GM23248 (cell line): ENCODE results near the gene PSPC1. TPM values are rescaled to one million over a fixed set of nuclear protein-coding genes. Genes with fewer than 3 reads are reported as not detected.
"Not testable (repeated sequence)": the region's sequence is repeated elsewhere in the genome, so short reads cannot be mapped to it uniquely, and the experiment has no call there.

ENCODE experiments used
- DNase-seq: peaks from one replicate; pipeline ENCODE4 v3.0.0-alpha.2; 2015
- H2AFZ ChIP-seq: fragments of 200-600 bp; sonication (generic); 2 replicates; pipeline ENCODE4 v1.6.1; 2016; ENCODE audit warnings: antibody characterized with exemption
- H3F3A ChIP-seq: fragments of 200-600 bp; sonication (generic); 2 replicates; pipeline ENCODE4 v1.6.1; 2016; ENCODE audit warnings: mild to moderate bottlenecking, antibody characterized with exemption, mixed run types; ENCODE audit not compliant: insufficient read depth
- H3K27ac ChIP-seq: fragments of 200-600 bp; sonication (generic); 2 replicates; pipeline ENCODE4 v1.5.1; 2016; ENCODE audit warnings: mild to moderate bottlenecking
- H3K27me3 ChIP-seq: fragments of 200-600 bp; sonication (generic); replicated peaks from 2 replicates; pipeline ENCODE4 v1.6.1; 2016; ENCODE audit warnings: mild to moderate bottlenecking; ENCODE audit not compliant: insufficient read depth
- H3K36me3 ChIP-seq: fragments of 200-600 bp; sonication (generic); 2 replicates; pipeline ENCODE4 v1.6.1; 2016; ENCODE audit warnings: low read depth, mild to moderate bottlenecking
- H3K4me1 ChIP-seq: fragments of 200-600 bp; sonication (generic); 2 replicates; pipeline ENCODE4 v1.6.1; 2016; ENCODE audit warnings: mild to moderate bottlenecking; ENCODE audit not compliant: insufficient read depth
- H3K4me2 ChIP-seq: fragments of 200-600 bp; sonication (generic); one replicate; pipeline ENCODE4 v1.6.1; 2016; ENCODE audit warnings: mild to moderate bottlenecking; ENCODE audit not compliant: unreplicated experiment
- H3K4me3 ChIP-seq: fragments of 200-600 bp; sonication (generic); 2 replicates; pipeline ENCODE4 v1.5.1; 2016; ENCODE audit warnings: mild to moderate bottlenecking
- H3K79me2 ChIP-seq: fragments of 200-600 bp; sonication (generic); 2 replicates; pipeline ENCODE4 v1.6.1; 2016; ENCODE audit warnings: mild to moderate bottlenecking; ENCODE audit not compliant: insufficient read depth
- H3K9ac ChIP-seq: fragments of 200-600 bp; sonication (generic); 2 replicates; pipeline ENCODE4 v1.6.1; 2016; ENCODE audit warnings: mild to moderate bottlenecking
- H3K9me2 ChIP-seq: fragments of 200-600 bp; sonication (generic); 2 replicates; pipeline ENCODE4 v1.6.1; 2016; ENCODE audit warnings: mixed run types, mild to moderate bottlenecking, moderate library complexity; ENCODE audit not compliant: insufficient read depth
- H3K9me3 ChIP-seq: fragments of 200-600 bp; sonication (generic); one replicate; pipeline ENCODE4 v1.6.1; 2017; ENCODE audit warnings: low read depth
- H4K20me1 ChIP-seq: fragments of 200-600 bp; sonication (generic); 2 replicates; pipeline ENCODE4 v1.6.0; 2016; ENCODE audit not compliant: insufficient read depth
- EZH2 ChIP-seq: fragments of 200-600 bp; sonication (generic); IDR thresholded peaks from 2 replicates; pipeline ENCODE4 v1.6.1; 2018; ENCODE audit warnings: antibody characterized with exemption, mild to moderate bottlenecking; ENCODE audit not compliant: insufficient read depth, poor library complexity, severe bottlenecking
- EZH2phosphoT487 ChIP-seq: fragments of 200-600 bp; sonication (generic); IDR thresholded peaks from 2 replicates; pipeline ENCODE4 v1.6.1; 2018; ENCODE audit warnings: antibody characterized with exemption, moderate library complexity, mild to moderate bottlenecking, low read depth; ENCODE audit not compliant: insufficient read depth
- WGBS, 2 experiments: methylation state at CpG; one replicate each; pipeline ENCODE4 v1.1.6; 2015 to 2017; ENCODE audit warnings: low lambda C conversion rate in 2 of 2, low coverage in 1 of 2; ENCODE audit errors: missing lambda C conversion rate in 2 of 2; 5-methylcytosine and 5-hydroxymethylcytosine counted together
- in situ Hi-C: fragments of 300-500 bp; cut with MboI; formaldehyde crosslinking; loops from 2 replicates; pipeline ENCODE4 v1.15.0; 2020
- polyA plus RNA-seq: library from polyadenylated mRNA; unstranded; fragments of >200 nt; fragmentation: Nextera tagmentation; extraction: Ambion mirVana; gene quantifications from 2 replicates; pipeline ENCODE4 v1.2.1, GENCODE V29; 2016
- total RNA-seq: library from RNA; depleted of rRNA; stranded (reverse); fragments of >200 nt; shearing (Covaris generic); gene quantifications from 2 replicates; pipeline ENCODE4 v1.2.3, GENCODE V29; 2014

The PSPC1 gene
- total and polyA plus RNA-seq, 2 experiments from 2014 or later, result 17.2 to 27.9 TPM

DNA sequence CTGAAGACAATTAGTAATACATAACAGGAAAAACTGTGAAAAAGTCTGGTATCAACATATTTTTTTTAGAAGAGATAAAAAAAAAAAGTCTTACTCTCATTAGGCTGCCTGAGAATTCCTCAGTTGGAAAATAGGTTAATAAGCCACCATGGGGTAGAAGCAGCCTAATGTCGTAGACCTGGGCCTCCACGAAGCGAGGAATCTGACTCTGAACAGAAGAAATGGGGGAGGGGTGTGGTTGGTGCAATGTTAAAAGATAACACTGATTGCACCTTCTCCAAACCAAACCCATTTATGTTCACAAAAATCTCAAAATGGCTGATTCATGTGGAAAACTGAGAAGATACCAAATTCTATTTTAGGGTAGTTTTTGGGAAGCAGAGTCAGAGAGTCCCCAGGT lies 86.9 kb downstream of the PSPC1 start:
- in situ Hi-C loops, result no loop called here
- WGBS, 2 experiments, result 79 to 86% methylated on average over 3 of the region's 3 CpGs
- Histone ChIP-seq H3K79me2 (peaks cover 27% of the 10 kb centered on the region), H3K9me3 (no peaks in the 10 kb centered on the region), H4K20me1 (no peaks in the 10 kb centered on the region; the same call in 1 of the 2 replicates), H3K4me3 (no peak overlapping the region), H3K4me1 (peaks cover 10% of the 10 kb centered on the region), H3K27ac (no peak overlapping the region), H3K4me2 (no peak overlapping the region), H2AFZ (no peak overlapping the region), H3F3A (no peaks in the 10 kb centered on the region), H3K9me2 (no peaks in the 10 kb centered on the region), H3K36me3 (no peaks in the 10 kb centered on the region), H3K9ac (no peak overlapping the region), H3K27me3 (no peaks in the 10 kb centered on the region)
- DNase-seq, result no peak
- TF ChIP-seq EZH2phosphoT487, result no peak
- TF ChIP-seq EZH2, result no peak

DNA sequence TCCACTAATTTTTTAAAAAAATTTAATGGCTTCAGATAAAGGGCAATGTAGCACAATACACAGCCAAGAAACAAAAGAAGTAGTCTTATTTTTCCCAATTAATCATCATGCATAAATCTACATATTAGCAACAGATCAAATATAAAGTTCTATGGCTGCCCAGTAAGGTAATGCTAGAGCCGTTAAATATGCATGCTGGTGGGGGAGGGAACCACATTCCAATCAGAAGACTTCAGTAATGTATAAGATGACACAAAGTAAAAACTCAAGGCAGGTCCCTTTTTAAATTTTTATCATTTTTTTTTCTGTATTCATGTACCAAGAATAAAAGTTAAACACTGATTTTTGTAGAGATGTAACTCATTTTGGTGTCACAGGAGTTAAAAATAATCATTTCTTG lies 87.3 kb downstream of the PSPC1 start:
- Histone ChIP-seq H3F3A (no peaks in the 10 kb centered on the region), H3K27ac (no peak overlapping the region), H3K9me2 (no peaks in the 10 kb centered on the region), H3K27me3 (no peaks in the 10 kb centered on the region), H3K4me3 (no peak overlapping the region), H3K9ac (no peak overlapping the region), H4K20me1 (no peaks in the 10 kb centered on the region; the same call in 1 of the 2 replicates), H3K4me1 (peaks cover 10% of the 10 kb centered on the region), H3K36me3 (no peaks in the 10 kb centered on the region), H3K9me3 (no peaks in the 10 kb centered on the region), H2AFZ (no peak overlapping the region), H3K4me2 (no peak overlapping the region), H3K79me2 (peaks cover 27% of the 10 kb centered on the region)
- in situ Hi-C loops, result no loop called here
- no peak for TF ChIP-seq EZH2phosphoT487
- no peak for TF ChIP-seq EZH2
- DNase-seq, result no peak
- WGBS, 2 experiments, result 100% methylated on average over 1 of the region's 1 CpG

DNA sequence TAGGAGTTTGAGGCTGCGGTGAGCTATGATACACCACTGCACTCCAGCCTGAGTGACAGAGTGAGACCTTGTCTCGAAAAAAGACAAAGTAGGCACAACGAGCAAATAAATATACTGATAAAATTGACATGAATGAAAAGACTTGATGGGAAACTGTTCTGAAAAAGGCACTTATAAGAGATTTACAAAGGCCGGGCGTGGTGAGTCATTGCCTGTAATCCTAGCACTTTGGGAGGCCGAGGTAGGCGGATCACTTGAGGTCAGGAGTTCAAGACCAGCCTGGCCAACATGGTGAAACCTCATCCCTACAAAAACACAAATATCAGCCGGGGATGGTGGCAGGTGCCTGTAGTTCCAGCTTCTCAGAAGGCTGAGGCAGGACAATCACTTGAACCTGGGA lies 91.3 kb downstream of the PSPC1 start:
- H3K27me3 ChIP-seq, H3K4me1 ChIP-seq, H3K9me3 ChIP-seq, DNase-seq, H3K36me3 ChIP-seq, in situ Hi-C loops, H3K9me2 ChIP-seq, H3K4me3 ChIP-seq, H3F3A ChIP-seq, H3K9ac ChIP-seq, H3K4me2 ChIP-seq, H4K20me1 ChIP-seq, H3K27ac ChIP-seq, H2AFZ ChIP-seq: not testable (repeated sequence)
- H3K79me2 ChIP-seq, result peaks cover 17% of the 10 kb centered on the region; the same call in 1 of the 2 replicates
- WGBS, 2 experiments, result 90 to 93% methylated on average over 8 of the region's 8 CpGs

DNA sequence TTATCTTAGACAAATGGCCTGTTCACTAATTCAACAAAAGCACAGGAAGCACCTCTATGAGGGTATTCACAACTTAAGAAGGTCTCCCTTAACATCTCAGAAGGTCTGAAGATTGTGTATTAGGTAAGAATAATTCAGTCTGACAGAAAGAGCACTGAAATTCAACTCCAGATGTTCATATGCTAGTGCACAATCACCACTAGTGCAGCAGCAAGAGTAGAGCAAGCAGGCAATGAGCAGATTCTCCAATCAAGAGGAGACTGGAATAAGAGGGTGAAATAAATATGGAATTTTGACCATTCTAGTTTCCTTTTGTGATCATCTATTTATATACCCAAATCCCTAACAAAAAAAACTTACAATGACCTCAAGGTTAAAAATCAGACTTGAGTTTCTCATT lies 97.3 kb downstream of the PSPC1 start:
- H3K4me1 ChIP-seq, result no peaks in the 10 kb centered on the region
- no peaks in the 10 kb centered on the region for H3K9me2 ChIP-seq
- in situ Hi-C loops, result loop anchor here (10.0 kb wide), 1 partner anchor 61 kb away; no protein-coding TSS in a partner anchor
- H3F3A ChIP-seq, result no peaks in the 10 kb centered on the region
- H3K27me3 ChIP-seq, result no peaks in the 10 kb centered on the region
- H4K20me1 ChIP-seq, result peaks cover 4% of the 10 kb centered on the region; the same call in 1 of the 2 replicates
- H3K4me2 ChIP-seq, result no peak overlapping the region
- no peak overlapping the region for H3K27ac ChIP-seq
- H2AFZ ChIP-seq, result no peak overlapping the region
- H3K4me3 ChIP-seq, result no peak overlapping the region
- H3K9ac ChIP-seq, result no peak overlapping the region
- H3K9me3 ChIP-seq, result no peaks in the 10 kb centered on the region
- H3K79me2 ChIP-seq, result peaks cover 5% of the 10 kb centered on the region; the same call in 1 of the 2 replicates
- H3K36me3 ChIP-seq, result peaks cover 2% of the 10 kb centered on the region; the same call in 1 of the 2 replicates
- TF ChIP-seq EZH2 (no peak), EZH2phosphoT487 (no peak)
- DNase-seq, result no peak

DNA sequence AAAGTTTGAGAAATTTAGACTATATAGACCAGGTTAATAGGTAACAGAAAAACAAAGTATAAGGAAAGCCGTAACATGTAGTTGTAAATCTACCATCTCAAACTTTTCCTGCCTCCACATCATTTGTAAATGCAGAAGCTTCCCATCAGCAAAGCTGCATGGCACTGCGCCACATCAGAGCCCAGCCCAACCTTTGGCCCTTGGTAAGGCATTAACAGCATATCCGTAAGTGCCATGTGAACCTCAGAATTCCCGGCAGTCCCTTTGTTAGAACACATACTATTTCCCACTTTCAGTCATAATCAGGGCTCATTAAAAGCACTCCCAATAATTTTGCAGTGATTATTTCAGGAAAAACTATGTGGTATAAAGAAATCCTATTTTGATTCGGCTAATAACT lies 97.7 kb downstream of the PSPC1 start:
- Histone ChIP-seq H3K27me3 (no peaks in the 10 kb centered on the region), H3K4me2 (no peak overlapping the region), H3K27ac (no peak overlapping the region), H3K9me2 (no peaks in the 10 kb centered on the region), H4K20me1 (peaks cover 5% of the 10 kb centered on the region; the same call in 1 of the 2 replicates), H3F3A (no peaks in the 10 kb centered on the region), H3K79me2 (peaks cover 5% of the 10 kb centered on the region; the same call in 1 of the 2 replicates), H3K9me3 (no peaks in the 10 kb centered on the region), H3K4me1 (no peaks in the 10 kb centered on the region), H2AFZ (no peak overlapping the region), H3K36me3 (peaks cover 1% of the 10 kb centered on the region; the same call in 1 of the 2 replicates), H3K9ac (no peak overlapping the region), H3K4me3 (no peak overlapping the region)
- 75 to 76% methylated on average over 5 of the region's 5 CpGs for WGBS, 2 experiments
- in situ Hi-C loops, result loop anchor here (10.0 kb wide), 1 partner anchor 60 kb away; no protein-coding TSS in a partner anchor
- no peak for DNase-seq
- TF ChIP-seq EZH2phosphoT487 (no peak), EZH2 (no peak)
